Measurements from ENCODE around the gene PPFIA3.
A peak's percentile ranks its signal among the peaks of the same experiment; 100 is the strongest.
"Not testable (repeated sequence)": the region's sequence is repeated elsewhere in the genome, so short reads cannot be mapped to it uniquely, and the experiment has no call there.

PPFIA3 gene

GRCh38 chr19:49125025-49125731 lies 5.8 kb downstream of the PPFIA3 start:
- no peak for DNase-seq

- no peak for DNase-seq
These were observed 7.2 kb downstream of the PPFIA3 start for GRCh38 chr19:49126575-49126974.

GRCh38 chr19:49127225-49127624 lies 7.9 kb downstream of the PPFIA3 start:
- not testable (repeated sequence) for DNase-seq

- DNase-seq, result peak; percentile 96
These were observed 8.6 kb downstream of the PPFIA3 start for GRCh38 chr19:49127674-49128544.

GRCh38 chr19:49128545-49129237 lies 9.3 kb downstream of the PPFIA3 start:
- no peak for DNase-seq

GRCh38 chr19:49129238-49129583 lies 9.9 kb downstream of the PPFIA3 start:
- DNase-seq, result no peak

- no peak for DNase-seq
These were observed 11.0 kb downstream of the PPFIA3 start for GRCh38 chr19:49130325-49130724.

- peak; percentile 74 for DNase-seq
These were observed 13.7 kb downstream of the PPFIA3 start for GRCh38 chr19:49132974-49133609.

GRCh38 chr19:49133621-49134454 lies 14.5 kb downstream of the PPFIA3 start:
- DNase-seq, result peak; percentile 75

GRCh38 chr19:49135686-49136085 lies 16.3 kb downstream of the PPFIA3 start:
- no peak for DNase-seq

GRCh38 chr19:49136771-49137171 lies 17.4 kb downstream of the PPFIA3 start:
- DNase-seq, result no peak

- DNase-seq, result no peak
These were observed 21.6 kb downstream of the PPFIA3 start for GRCh38 chr19:49140951-49141350.

GRCh38 chr19:49141352-49141751 lies 22.0 kb downstream of the PPFIA3 start:
- no peak for DNase-seq

GRCh38 chr19:49142866-49143335 lies 23.6 kb downstream of the PPFIA3 start:
- peak; percentile 72 for DNase-seq

- peak; percentile 86 for DNase-seq
These were observed 26.4 kb downstream of the PPFIA3 start for GRCh38 chr19:49145573-49146407.

- not testable (repeated sequence) for DNase-seq
These were observed 27.0 kb downstream of the PPFIA3 start for GRCh38 chr19:49146408-49146770.

- no peak for DNase-seq
These were observed 28.8 kb downstream of the PPFIA3 start for GRCh38 chr19:49148044-49148682.

GRCh38 chr19:49148784-49149651 lies 29.7 kb downstream of the PPFIA3 start:
- peak; percentile 83 for DNase-seq

GRCh38 chr19:49149652-49150105 lies 30.3 kb downstream of the PPFIA3 start:
- no peak for DNase-seq
